ENCODE results near the gene FLNA. TPM values are rescaled to one million over a fixed set of nuclear protein-coding genes. Genes with fewer than 3 reads are reported as not detected.
A peak's percentile ranks its signal among the peaks of the same experiment; 100 is the strongest.

The FLNA gene
- total RNA-seq, 6 donors from 2014 or later, result 800 to 1,760 (median 1,298) TPM

DNA sequence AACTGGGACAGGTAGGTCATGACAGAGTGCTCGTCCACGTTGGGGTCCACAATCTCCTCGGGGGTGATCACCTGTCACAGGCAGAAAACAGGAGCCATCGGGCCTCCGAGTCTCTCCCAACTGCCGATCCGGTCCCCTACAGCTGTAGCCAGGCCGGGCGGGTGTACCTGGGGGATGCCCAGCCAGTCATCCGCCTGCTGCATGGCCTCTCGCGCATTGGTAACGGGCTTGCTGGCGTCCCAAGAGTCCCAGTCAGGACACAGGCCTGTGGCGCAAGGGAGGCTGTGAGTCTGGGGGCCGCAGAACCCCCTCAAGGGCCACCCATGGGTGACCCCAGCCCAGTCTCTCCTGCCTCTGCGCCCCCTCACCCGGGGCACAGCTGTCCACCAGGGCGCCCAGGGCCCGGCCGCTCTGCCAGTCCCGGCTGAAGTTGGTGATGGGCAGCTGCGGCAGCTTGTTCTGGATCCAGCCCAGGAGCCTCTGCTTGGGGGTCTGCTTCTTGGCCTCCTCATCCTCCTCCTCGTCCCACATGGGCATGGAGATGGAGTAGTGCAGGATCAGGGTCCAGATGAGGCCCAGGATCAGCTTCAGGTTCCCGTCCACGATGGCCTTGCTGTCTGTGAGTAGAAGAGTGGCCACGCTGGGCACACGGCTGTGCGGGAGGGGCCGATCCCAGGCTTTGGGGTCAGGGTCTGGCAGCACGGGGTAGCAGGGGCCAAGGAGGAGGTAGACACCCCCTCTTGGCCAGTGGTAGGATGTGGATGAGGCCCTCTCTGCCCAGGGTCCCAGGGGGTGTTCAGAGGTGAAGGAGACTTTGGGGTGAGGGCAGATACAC, 6.7 kb downstream of the FLNA start:
- TF ChIP-seq CTCF (IDR thresholded peaks at IDR 0.05), result no peak
- TF ChIP-seq POLR2AphosphoS5 (IDR thresholded peaks at IDR 0.05), result no peak
- no peak for TF ChIP-seq POLR2A (IDR thresholded peaks at IDR 0.05)
- TF ChIP-seq EP300 (IDR thresholded peaks at IDR 0.05), result no peak
- H3K36me3 ChIP-seq, result peaks cover 0 to 52% (median 44%) of the 10 kb centered on the region in 4 donors
- 76 to 86% methylated on average over 3 to 26 of the region's 31 CpGs for WGBS, 2 donors
- H3K4me1 ChIP-seq, result peaks cover 19 to 43% (median 22%) of the 10 kb centered on the region in 4 donors
- H3K27ac ChIP-seq, result peak overlapping the region; percentile 82 to 95 (median 88)
- no peak for ATAC-seq (ENCODE audit: low FRiP score in 2 of 2)
- H3K4me3 ChIP-seq, result peak overlapping the region in 3 of 4 donors; percentile 77 to 88 (median 78)
- no peaks in the 10 kb centered on the region for H3K27me3 ChIP-seq
- peak in 1 of 2 donors; percentile 52 for DNase-seq
- H3K9me3 ChIP-seq, result peaks cover 0 to 11% (median 0%) of the 10 kb centered on the region in 4 donors

- H3K9me3 ChIP-seq, result peaks cover 0 to 11% (median 0%) of the 10 kb centered on the region in 4 donors
- H3K4me3 ChIP-seq, result no peak overlapping the region
- DNase-seq (peak in 1 of 2 donors; percentile 39), ATAC-seq (ENCODE audit: low FRiP score in 2 of 2) (no peak)
- H3K4me1 ChIP-seq, result peaks cover 14 to 34% (median 15%) of the 10 kb centered on the region in 4 donors
- H3K36me3 ChIP-seq, result peaks cover 7 to 63% (median 54%) of the 10 kb centered on the region in 4 donors
- TF ChIP-seq POLR2A (IDR thresholded peaks at IDR 0.05) (no peak), CTCF (IDR thresholded peaks at IDR 0.05) (no peak), EP300 (IDR thresholded peaks at IDR 0.05) (no peak), POLR2AphosphoS5 (IDR thresholded peaks at IDR 0.05) (no peak)
- 83% methylated on average over 11 of the region's 11 CpGs; no CpG with 5 or more reads in 1 of the 2 donors for WGBS, 2 donors
- no peaks in the 10 kb centered on the region for H3K27me3 ChIP-seq
- H3K27ac ChIP-seq, result peak overlapping the region in 3 of 4 donors; percentile 27 to 95 (median 89)
Observed at GRCh38 chrX:154366666-154367055, 7.8 kb downstream of the FLNA start.

GRCh38 chrX:154365997-154366665, 8.3 kb downstream of the FLNA start:
- H3K27ac ChIP-seq, result peak overlapping the region in 3 of 4 donors; percentile 7 to 95 (median 27)
- WGBS, 2 donors, result 87% methylated on average over 32 of the region's 32 CpGs; no CpG with 5 or more reads in 1 of the 2 donors
- DNase-seq, result peak in 1 of 2 donors; percentile 51
- H3K4me1 ChIP-seq, result peaks cover 14 to 31% (median 15%) of the 10 kb centered on the region in 4 donors
- peaks cover 7 to 68% (median 60%) of the 10 kb centered on the region in 4 donors for H3K36me3 ChIP-seq
- H3K9me3 ChIP-seq, result peaks cover 0 to 8% (median 0%) of the 10 kb centered on the region in 4 donors
- TF ChIP-seq POLR2AphosphoS5 (IDR thresholded peaks at IDR 0.05) (no peak), POLR2A (IDR thresholded peaks at IDR 0.05) (no peak), CTCF (IDR thresholded peaks at IDR 0.05) (no peak), EP300 (IDR thresholded peaks at IDR 0.05) (no peak)
- H3K27me3 ChIP-seq, result no peaks in the 10 kb centered on the region
- ATAC-seq (ENCODE audit: low FRiP score in 2 of 2), result no peak
- H3K4me3 ChIP-seq, result no peak overlapping the region

GRCh38 chrX:154365052-154365600, 9.3 kb downstream of the FLNA start:
- Histone ChIP-seq H3K27ac (peak overlapping the region in 2 of 4 donors; percentile 6 to 27), H3K27me3 (no peaks in the 10 kb centered on the region), H3K9me3 (peaks cover 0 to under 1% (median 0%) of the 10 kb centered on the region in 4 donors), H3K4me3 (no peak overlapping the region), H3K4me1 (peaks cover 14 to 31% (median 15%) of the 10 kb centered on the region in 4 donors), H3K36me3 (peaks cover 8 to 75% (median 65%) of the 10 kb centered on the region in 4 donors)
- DNase-seq (peak in 1 of 2 donors; percentile 54), ATAC-seq (ENCODE audit: low FRiP score in 2 of 2) (no peak)
- no peak for TF ChIP-seq POLR2AphosphoS5 (IDR thresholded peaks at IDR 0.05)
- 85 to 100% methylated on average over 2 to 20 of the region's 20 CpGs for WGBS, 2 donors
